Activated T-cell treated with anti-CD3 and anti-CD28 coated beads for 4 hours (primary cell): Measurements from ENCODE around the gene MGAT4C.
"Not testable (repeated sequence)": the region's sequence is repeated elsewhere in the genome, so short reads cannot be mapped to it uniquely, and the experiment has no call there.

Source experiments
- DNase-seq: peaks from one replicate; pipeline ENCODE4 v3.0.0-alpha.2; 2020

The MGAT4C gene

GRCh38 chr12:86122846-86123468 lies 133.2 kb downstream of the MGAT4C start:
- no peak for DNase-seq

- DNase-seq = no peak
These were observed 138.0 kb downstream of the MGAT4C start for GRCh38 chr12:86118161-86118560.

- DNase-seq = no peak
These were observed 138.5 kb downstream of the MGAT4C start for GRCh38 chr12:86117711-86118110.

GRCh38 chr12:86104087-86104486 lies 152.1 kb downstream of the MGAT4C start:
- no peak for DNase-seq

- no peak for DNase-seq
These were observed 159.0 kb downstream of the MGAT4C start for GRCh38 chr12:86097161-86097560.

- no peak for DNase-seq
These were observed 164.5 kb downstream of the MGAT4C start for GRCh38 chr12:86091681-86092080.

- DNase-seq = no peak
These were observed 174.3 kb downstream of the MGAT4C start for GRCh38 chr12:86081843-86082242.

GRCh38 chr12:86059052-86059451 lies 197.1 kb downstream of the MGAT4C start:
- DNase-seq = not testable (repeated sequence)

GRCh38 chr12:86057092-86057845 lies 198.9 kb downstream of the MGAT4C start:
- no peak for DNase-seq

GRCh38 chr12:86052921-86053320 lies 203.3 kb downstream of the MGAT4C start:
- DNase-seq = no peak

- DNase-seq = no peak
These were observed 206.2 kb downstream of the MGAT4C start for GRCh38 chr12:86050010-86050409.

GRCh38 chr12:86044396-86044795 lies 211.8 kb downstream of the MGAT4C start:
- DNase-seq = no peak

GRCh38 chr12:86042062-86042461 lies 214.1 kb downstream of the MGAT4C start:
- no peak for DNase-seq

GRCh38 chr12:86018361-86018760 lies 237.8 kb downstream of the MGAT4C start:
- no peak for DNase-seq

- DNase-seq = no peak
These were observed 241.2 kb downstream of the MGAT4C start for GRCh38 chr12:86015026-86015425.

GRCh38 chr12:86006727-86007126 lies 249.5 kb downstream of the MGAT4C start:
- DNase-seq = no peak

GRCh38 chr12:85998074-85998473 lies 258.1 kb downstream of the MGAT4C start:
- DNase-seq = no peak

- no peak for DNase-seq
These were observed 259.9 kb downstream of the MGAT4C start for GRCh38 chr12:85996280-85996679.

GRCh38 chr12:85993746-85994145 lies 262.4 kb downstream of the MGAT4C start:
- no peak for DNase-seq

GRCh38 chr12:85985996-85986395 lies 270.2 kb downstream of the MGAT4C start:
- DNase-seq = no peak

GRCh38 chr12:85983601-85984000 lies 272.6 kb downstream of the MGAT4C start:
- DNase-seq = no peak

GRCh38 chr12:85979641-85980040 lies 276.6 kb downstream of the MGAT4C start:
- DNase-seq = no peak

- no peak for DNase-seq
These were observed 280.5 kb downstream of the MGAT4C start for GRCh38 chr12:85975716-85976115.

- DNase-seq = no peak
These were observed 284.4 kb downstream of the MGAT4C start for GRCh38 chr12:85971800-85972199.

- DNase-seq = no peak
These were observed 287.6 kb downstream of the MGAT4C start for GRCh38 chr12:85968606-85969005.
